DND-41 (cell line): Measurements from ENCODE around the gene DVL1.

Experiments used
- EZH2 ChIP-seq: IDR thresholded peaks from 3 replicates; pipeline ENCODE4 v1.6.1; 2012; ENCODE audit warnings: borderline replicate concordance, low read depth, mild to moderate bottlenecking, moderate library complexity, low read length, inconsistent platforms; ENCODE audit not compliant: severe bottlenecking
- TF ChIP-seq, protein P1 (sequence below): IDR thresholded peaks from 2 replicates; pipeline ENCODE4 v1.5.1; 2012; ENCODE audit warnings: borderline replicate concordance, low read length, moderate library complexity, mild to moderate bottlenecking; ENCODE audit not compliant: poor library complexity, severe bottlenecking; ENCODE audit errors: extremely low read depth

DNA sequence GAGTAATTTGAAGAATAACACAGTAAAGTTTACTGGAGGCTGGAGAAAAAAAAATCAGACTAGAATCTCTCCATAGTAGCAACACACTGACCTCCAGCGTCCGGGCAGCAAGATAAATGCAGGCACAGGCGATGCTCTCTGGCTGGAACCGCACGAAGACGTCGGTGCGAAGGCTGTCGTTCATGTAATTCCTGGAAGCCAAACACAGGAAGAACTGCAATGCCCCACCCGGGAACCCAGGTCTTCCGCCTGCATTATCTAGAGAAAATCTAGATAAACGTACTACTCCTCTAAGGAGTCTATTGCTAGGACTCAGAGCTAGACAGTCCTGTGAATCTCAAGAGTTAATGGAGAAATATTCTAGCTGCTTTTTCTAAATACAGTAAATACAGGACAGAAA, 41.5 kb upstream of the DVL1 start:
- TF ChIP-seq, protein P1, sequence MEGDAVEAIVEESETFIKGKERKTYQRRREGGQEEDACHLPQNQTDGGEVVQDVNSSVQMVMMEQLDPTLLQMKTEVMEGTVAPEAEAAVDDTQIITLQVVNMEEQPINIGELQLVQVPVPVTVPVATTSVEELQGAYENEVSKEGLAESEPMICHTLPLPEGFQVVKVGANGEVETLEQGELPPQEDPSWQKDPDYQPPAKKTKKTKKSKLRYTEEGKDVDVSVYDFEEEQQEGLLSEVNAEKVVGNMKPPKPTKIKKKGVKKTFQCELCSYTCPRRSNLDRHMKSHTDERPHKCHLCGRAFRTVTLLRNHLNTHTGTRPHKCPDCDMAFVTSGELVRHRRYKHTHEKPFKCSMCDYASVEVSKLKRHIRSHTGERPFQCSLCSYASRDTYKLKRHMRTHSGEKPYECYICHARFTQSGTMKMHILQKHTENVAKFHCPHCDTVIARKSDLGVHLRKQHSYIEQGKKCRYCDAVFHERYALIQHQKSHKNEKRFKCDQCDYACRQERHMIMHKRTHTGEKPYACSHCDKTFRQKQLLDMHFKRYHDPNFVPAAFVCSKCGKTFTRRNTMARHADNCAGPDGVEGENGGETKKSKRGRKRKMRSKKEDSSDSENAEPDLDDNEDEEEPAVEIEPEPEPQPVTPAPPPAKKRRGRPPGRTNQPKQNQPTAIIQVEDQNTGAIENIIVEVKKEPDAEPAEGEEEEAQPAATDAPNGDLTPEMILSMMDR, result no peak
- no peak for TF ChIP-seq EZH2
